CD14-positive monocyte (primary cell): ENCODE measurements around the gene FOXJ1. TPM values are rescaled to one million over a fixed set of nuclear protein-coding genes. Genes with fewer than 3 reads are reported as not detected.

Source experiments
- DNase-seq, 3 donors: peaks; one replicate each; pipeline ENCODE4 v3.0.0-alpha.2; 2011 to 2022
- H2AFZ ChIP-seq: 2 replicates; pipeline ENCODE4 v1.6.0; 2012; ENCODE audit warnings: mild to moderate bottlenecking, low read depth, low read length, inconsistent platforms; ENCODE audit not compliant: insufficient read depth, poor library complexity, severe bottlenecking
- H3K27ac ChIP-seq, 2 donors: 1 replicate in 1 of 2; 2 replicates in 1 of 2; pipeline ENCODE4 v1.5.1; 2012 to 2013; ENCODE audit warnings: low read length in 2 of 2, control low read depth in 1 of 2, inconsistent platforms in 1 of 2, low read depth in 1 of 2, mild to moderate bottlenecking in 1 of 2
- H3K27me3 ChIP-seq, 2 donors: one replicate each; pipeline versions ENCODE4 v1.6.0 to v1.6.1; 2011 to 2013; ENCODE audit warnings: low read length in 2 of 2; ENCODE audit not compliant: control insufficient read depth in 2 of 2, insufficient read depth in 2 of 2
- H3K36me3 ChIP-seq, 2 donors: replicated peaks in 1 of 2; 1 replicate in 1 of 2; 2 replicates in 1 of 2; pipeline versions ENCODE4 v1.5.1 to v1.6.1; 2012 to 2013; ENCODE audit warnings: low read length in 2 of 2, control low read depth in 1 of 2, inconsistent platforms in 1 of 2, mild to moderate bottlenecking in 1 of 2; ENCODE audit not compliant: insufficient read depth in 2 of 2, control insufficient read depth in 1 of 2
- H3K4me1 ChIP-seq, 2 donors: 1 replicate in 1 of 2; 2 replicates in 1 of 2; pipeline versions ENCODE4 v1.5.1 to v1.6.1; 2012 to 2013; ENCODE audit warnings: low read length in 2 of 2, control low read depth in 1 of 2, inconsistent platforms in 1 of 2, mild to moderate bottlenecking in 1 of 2, moderate library complexity in 1 of 2; ENCODE audit not compliant: insufficient read depth in 2 of 2, control insufficient read depth in 1 of 2
- H3K4me2 ChIP-seq: replicated peaks from 2 replicates; pipeline ENCODE3; 2012; ENCODE audit warnings: low read length, moderate library complexity, mild to moderate bottlenecking; ENCODE audit not compliant: poor library complexity, severe bottlenecking; ENCODE audit errors: extremely low read depth
- H3K4me3 ChIP-seq, 3 experiments: fragments of 200-600 bp in 1 of 3; sonication (generic) in 1 of 3; replicated peaks in 1 of 3; 1 replicate in 2 of 3; 2 replicates in 1 of 3; pipeline ENCODE4 v1.5.1; 2011 to 2013; ENCODE audit warnings: low read length in 3 of 3, mild to moderate bottlenecking in 3 of 3, control low read depth in 2 of 3, low read depth in 2 of 3, inconsistent platforms in 1 of 3, moderate library complexity in 1 of 3
- H3K79me2 ChIP-seq: 2 replicates; pipeline ENCODE4 v1.6.0; 2012; ENCODE audit warnings: mild to moderate bottlenecking, control low read depth, inconsistent platforms, low read length, moderate library complexity; ENCODE audit not compliant: insufficient read depth
- H3K9ac ChIP-seq: 2 replicates; pipeline ENCODE4 v1.6.0; 2017; ENCODE audit warnings: low read length, mild to moderate bottlenecking; ENCODE audit not compliant: insufficient read depth, poor library complexity, severe bottlenecking
- H3K9me3 ChIP-seq, 2 donors: replicated peaks in 1 of 2; 1 replicate in 1 of 2; 2 replicates in 1 of 2; pipeline versions ENCODE4 v1.5.1 to v1.6.1; 2012 to 2013; ENCODE audit warnings: low read length in 2 of 2, control low read depth in 1 of 2; ENCODE audit not compliant: control insufficient read depth in 1 of 2, insufficient read depth in 1 of 2
- H4K20me1 ChIP-seq: 2 replicates; pipeline ENCODE4 v1.6.0; 2012; ENCODE audit warnings: mild to moderate bottlenecking, low read length, control low read depth, moderate library complexity; ENCODE audit not compliant: insufficient read depth
- H3K27ac Mint-ChIP-seq, 7 donors: one replicate each; pipeline ENCODE4 v1.8.0; 2020; ENCODE audit warnings: mild to moderate bottlenecking in 7 of 7, mixed read lengths in 7 of 7, moderate library complexity in 6 of 7, inconsistent platforms in 2 of 7
- H3K27me3 Mint-ChIP-seq, 3 donors: one replicate each; pipeline ENCODE4 v1.8.0; 2021 to 2022; ENCODE audit warnings: low read depth in 3 of 3, mild to moderate bottlenecking in 3 of 3, mixed read lengths in 3 of 3, moderate library complexity in 3 of 3, inconsistent platforms in 1 of 3
- H3K36me3 Mint-ChIP-seq, 2 donors: one replicate each; pipeline ENCODE4 v1.8.0; 2020; ENCODE audit warnings: mixed read lengths in 2 of 2, inconsistent platforms in 1 of 2, mild to moderate bottlenecking in 1 of 2
- H3K4me1 Mint-ChIP-seq: one replicate; pipeline ENCODE4 v1.8.0; 2020; ENCODE audit warnings: mild to moderate bottlenecking, mixed read lengths
- H3K4me3 Mint-ChIP-seq, 2 donors: one replicate each; pipeline ENCODE4 v1.8.0; 2020; ENCODE audit warnings: mild to moderate bottlenecking in 2 of 2, mixed read lengths in 2 of 2, moderate library complexity in 1 of 2
- H3K9me3 Mint-ChIP-seq, 7 donors: one replicate each; pipeline ENCODE4 v1.8.0; 2020 to 2022; ENCODE audit warnings: mixed read lengths in 7 of 7, mild to moderate bottlenecking in 6 of 7, moderate library complexity in 6 of 7, inconsistent platforms in 2 of 7
- CTCF ChIP-seq: fragments of 200-600 bp; IDR thresholded peaks from one replicate; pipeline ENCODE4 v1.8.0; 2022; ENCODE audit warnings: antibody characterized with exemption, mild to moderate bottlenecking
- WGBS: methylation state at CpG from one replicate; pipeline ENCODE4 v1.1.5; 2013; ENCODE audit warnings: missing lambda C conversion rate; ENCODE audit not compliant: insufficient coverage; 5-methylcytosine and 5-hydroxymethylcytosine counted together
- intact Hi-C, 2 donors: fragments of 100-400 bp; cut with micrococcal nuclease; formaldehyde crosslinking; loops; one replicate each; pipeline versions ENCODE4 v1.15.0 to v1.15.1; 2023
- polyA plus RNA-seq, 3 donors: library from polyadenylated mRNA; depleted of rRNA in 1 of 3; unstranded in 2 of 3; stranded (reverse) in 1 of 3; fragments of 300-500 nt in 2 of 3; fragments of >200 nt in 1 of 3; fragmentation: Illumina TruSeq in 2 of 3; gene quantifications; 1 replicate in 2 of 3; 2 replicates in 1 of 3; pipeline ENCODE4 v1.2.3, GENCODE V29; 2012 to 2021

The FOXJ1 gene
- polyA plus RNA-seq, 3 donors, result not detected

- H3K4me3 Mint-ChIP-seq, result no peak overlapping the region
- peaks cover 2% of the 10 kb centered on the region for H3K4me1 Mint-ChIP-seq
- 97% methylated on average over 19 of the region's 20 CpGs for WGBS
- TF ChIP-seq CTCF, result no peak
- H3K4me2 ChIP-seq, result no peak overlapping the region
- intact Hi-C loops, result no loop called here
- no peaks in the 10 kb centered on the region for H3K9me3 Mint-ChIP-seq
- no peaks in the 10 kb centered on the region for H3K4me1 ChIP-seq
- H3K9ac ChIP-seq, result no peak overlapping the region
- peaks cover 77 to 100% of the 10 kb centered on the region in 2 donors for H3K36me3 Mint-ChIP-seq
- H3K79me2 ChIP-seq, result no peaks in the 10 kb centered on the region
- H3K27ac Mint-ChIP-seq, result no peak overlapping the region
- H3K27me3 ChIP-seq, result no peaks in the 10 kb centered on the region
- H3K27me3 Mint-ChIP-seq, result peaks cover 0 to 2% (median 1%) of the 10 kb centered on the region in 3 donors
- peaks cover 98 to 100% of the 10 kb centered on the region in 2 donors for H3K36me3 ChIP-seq
- H3K27ac ChIP-seq, result no peak overlapping the region
- no peaks in the 10 kb centered on the region for H3K9me3 ChIP-seq
- DNase-seq, result no peak
- H4K20me1 ChIP-seq, result no peaks in the 10 kb centered on the region
- no peak overlapping the region for H3K4me3 ChIP-seq
- no peak overlapping the region for H2AFZ ChIP-seq
Measured at GRCh38 chr17:76092526-76093413, 48.3 kb downstream of the FOXJ1 start.

- H3K27me3 Mint-ChIP-seq, result peaks cover 0 to 2% (median 1%) of the 10 kb centered on the region in 3 donors
- H2AFZ ChIP-seq, result no peak overlapping the region
- H4K20me1 ChIP-seq, result no peaks in the 10 kb centered on the region
- H3K4me2 ChIP-seq, result no peak overlapping the region
- H3K9ac ChIP-seq, result no peak overlapping the region
- no peaks in the 10 kb centered on the region for H3K79me2 ChIP-seq
- intact Hi-C loops, result no loop called here
- WGBS, result 73% methylated on average over 13 of the region's 23 CpGs
- no peaks in the 10 kb centered on the region for H3K27me3 ChIP-seq
- peaks cover 98 to 100% of the 10 kb centered on the region in 2 donors for H3K36me3 ChIP-seq
- no peak overlapping the region for H3K4me3 ChIP-seq
- no peaks in the 10 kb centered on the region for H3K9me3 Mint-ChIP-seq
- no peak for DNase-seq
- no peak for TF ChIP-seq CTCF
- H3K36me3 Mint-ChIP-seq, result peaks cover 78 to 100% of the 10 kb centered on the region in 2 donors
- H3K4me1 Mint-ChIP-seq, result peaks cover 2% of the 10 kb centered on the region
- H3K27ac Mint-ChIP-seq, result peak overlapping the region in 1 of 7 donors; percentile 3
- H3K4me1 ChIP-seq, result no peaks in the 10 kb centered on the region
- H3K4me3 Mint-ChIP-seq, result peak overlapping the region in 1 of 2 donors; percentile 6
- H3K9me3 ChIP-seq, result no peaks in the 10 kb centered on the region
- H3K27ac ChIP-seq, result no peak overlapping the region
Measured at GRCh38 chr17:76091526-76092286, 49.3 kb downstream of the FOXJ1 start.
